ENCODE measurements around the gene CHST11.
"Not testable (repeated sequence)": the region's sequence is repeated elsewhere in the genome, so short reads cannot be mapped to it uniquely, and the experiment has no call there.

The CHST11 gene

DNA sequence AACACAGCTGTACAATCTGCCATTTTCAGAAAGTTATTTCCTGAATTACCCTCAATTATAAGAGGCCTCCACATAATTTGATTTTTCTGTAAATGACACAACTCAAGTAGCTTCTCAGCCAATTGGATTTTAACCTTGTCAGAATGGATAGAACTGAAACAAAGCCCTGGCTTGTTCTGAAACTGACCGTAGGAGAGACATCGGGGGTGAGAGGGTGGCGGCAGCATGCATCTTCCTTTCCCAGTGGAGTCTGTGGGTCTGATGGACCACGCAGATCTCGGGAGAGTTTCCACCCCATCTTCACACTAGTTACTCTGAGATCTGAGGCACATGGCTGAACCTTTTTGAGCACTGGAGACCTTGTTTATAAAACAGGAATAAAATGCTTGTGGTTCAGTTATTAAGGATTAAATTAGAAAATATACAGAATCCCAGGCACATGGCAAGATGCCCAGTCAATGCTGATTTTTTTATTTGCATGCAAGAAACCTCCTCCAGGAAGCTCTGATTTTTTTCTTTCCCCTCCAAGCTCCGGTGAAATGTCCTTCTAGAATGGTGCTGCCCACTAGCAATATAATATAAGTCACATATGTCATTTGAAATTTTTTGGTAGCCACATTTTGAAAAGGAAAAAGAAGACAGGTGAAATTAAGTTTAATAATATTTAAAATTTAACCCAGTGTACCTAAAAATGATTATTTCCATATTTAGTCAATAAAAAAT, 153.9 kb downstream of the CHST11 start:
- Histone ChIP-seq H3K36me3 (peaks cover 20 to 93% (median 81%) of the 10 kb centered on the region in 11 experiments), H3K4me1 (peaks cover 31 to 76% (median 51%) of the 10 kb centered on the region in 10 experiments), H3K4me2 (peak overlapping the region in 9 of 11 experiments; percentile 15 to 84 (median 25); a peak in 13 of 22 replicates), H4K20me1 (peaks cover 0 to 49% (median 23%) of the 10 kb centered on the region in 11 experiments; a peak in 11 of 22 replicates), H3K9ac (peak overlapping the region in 1 of 11 experiments; percentile 25; a peak in 1 of 22 replicates), H3K9me3 (replicated peaks in 1 of 11) (peaks cover 12 to 28% (median 26%) of the 10 kb centered on the region in 11 experiments), H3K27me3 (no peaks in the 10 kb centered on the region), H3K4me3 (no peak overlapping the region), H3K27ac (peak overlapping the region in 3 of 11 experiments; percentile 10 to 17 (median 14); a peak in 1 of 22 replicates)
- no peak for TF ChIP-seq Cebpa-rat (IDR thresholded peaks at IDR 0.05)

DNA sequence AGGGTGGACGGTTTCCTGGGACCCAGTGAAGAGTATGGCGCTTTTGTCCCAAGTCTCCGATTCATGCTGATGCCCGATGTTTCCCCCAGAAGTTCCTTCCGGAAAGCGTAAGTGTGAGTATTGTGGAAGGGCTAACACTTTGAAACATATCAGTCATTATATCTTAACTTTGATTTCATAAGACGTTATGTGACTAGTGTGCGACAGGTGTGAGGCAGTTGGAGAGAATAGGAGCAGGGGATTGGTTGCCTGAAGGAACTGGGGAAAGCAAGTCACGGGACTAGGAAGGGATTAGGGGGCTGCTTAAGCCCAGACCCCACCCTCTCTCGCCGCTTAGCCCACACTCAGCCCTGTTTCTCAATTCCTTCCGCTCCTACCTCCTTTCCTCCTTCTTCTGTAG, 154.9 kb downstream of the CHST11 start:
- Histone ChIP-seq H3K4me2 (no peak overlapping the region; a peak in 1 of 22 replicates), H3K27me3 (no peaks in the 10 kb centered on the region), H3K36me3 (peaks cover 20 to 96% (median 78%) of the 10 kb centered on the region in 11 experiments), H3K9me3 (replicated peaks in 1 of 11) (peaks cover 12 to 28% (median 26%) of the 10 kb centered on the region in 11 experiments), H4K20me1 (peaks cover 0 to 56% (median 33%) of the 10 kb centered on the region in 11 experiments; a peak in 12 of 22 replicates), H3K9ac (no peak overlapping the region), H3K4me3 (peak overlapping the region in 1 of 10 experiments; percentile 14; a peak in 1 of 20 replicates), H3K4me1 (peaks cover 27 to 66% (median 44%) of the 10 kb centered on the region in 10 experiments), H3K27ac (no peak overlapping the region)
- no peak for TF ChIP-seq Cebpa-rat (IDR thresholded peaks at IDR 0.05)

DNA sequence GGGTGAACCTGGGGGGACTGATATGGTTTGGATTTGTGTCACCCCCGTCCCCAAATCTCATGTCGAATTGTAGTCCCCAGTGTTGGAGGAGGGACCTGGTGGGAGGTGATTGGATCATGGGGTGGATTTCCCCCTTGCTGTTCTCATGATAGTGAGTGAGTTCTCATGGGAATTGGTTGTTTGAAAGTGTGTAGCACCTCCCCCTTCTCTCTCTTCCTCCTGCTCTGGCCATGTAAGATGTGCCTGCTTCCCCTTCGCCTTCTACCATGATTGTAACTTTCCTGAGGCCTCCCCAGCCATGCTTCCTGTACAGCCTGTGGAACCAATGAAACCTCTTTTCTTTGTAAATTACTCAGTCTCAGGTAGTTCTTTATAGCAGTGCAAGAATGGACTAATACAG, 156.6 kb downstream of the CHST11 start:
- H3K4me3 ChIP-seq, H3K9ac ChIP-seq, H3K27me3 ChIP-seq: not testable (repeated sequence)
- H3K27ac ChIP-seq = peak overlapping the region in 1 of 11 experiments; percentile 21; a peak in 1 of 22 replicates
- H3K36me3 ChIP-seq = peaks cover 20 to 95% (median 69%) of the 10 kb centered on the region in 11 experiments
- peaks cover 12 to 28% (median 26%) of the 10 kb centered on the region in 11 experiments for H3K9me3 ChIP-seq (replicated peaks in 1 of 11)
- peaks cover 0 to 61% (median 35%) of the 10 kb centered on the region in 11 experiments; a peak in 13 of 22 replicates for H4K20me1 ChIP-seq
- H3K4me2 ChIP-seq = peak overlapping the region in 7 of 11 experiments; percentile 3 to 34 (median 8); a peak in 6 of 22 replicates
- peaks cover 27 to 49% (median 38%) of the 10 kb centered on the region in 10 experiments for H3K4me1 ChIP-seq

DNA sequence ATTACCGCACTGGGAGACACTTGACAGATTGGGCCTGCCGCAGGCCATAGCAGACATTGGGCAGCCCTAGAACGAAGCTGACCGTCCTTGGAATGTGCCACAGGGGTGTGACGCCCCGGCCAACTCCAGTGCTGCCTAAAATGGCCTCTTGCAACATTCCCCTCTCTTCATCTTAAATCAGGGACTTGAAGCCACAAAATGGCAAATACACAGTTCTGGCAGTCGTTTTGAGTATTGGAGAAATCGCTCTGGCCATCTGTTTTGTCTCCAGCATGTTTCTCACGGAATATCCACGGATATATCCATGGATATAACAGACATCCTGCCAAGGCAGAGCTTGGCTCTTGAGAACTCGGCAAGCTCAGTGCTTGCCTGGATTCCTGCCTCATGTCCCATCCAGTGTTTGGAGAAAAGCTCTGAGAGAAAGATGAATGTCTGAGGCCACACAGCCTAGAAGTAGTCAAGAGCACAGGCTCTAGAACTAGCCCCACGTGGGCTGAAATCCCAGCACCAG, 158.4 kb downstream of the CHST11 start:
- Histone ChIP-seq H3K4me2 (no peak overlapping the region), H3K9ac (no peak overlapping the region), H3K27ac (peak overlapping the region in 3 of 11 experiments; percentile 5 to 15 (median 9); a peak in 2 of 22 replicates), H3K4me3 (no peak overlapping the region), H3K36me3 (peaks cover 25 to 95% (median 77%) of the 10 kb centered on the region in 11 experiments), H3K9me3 (replicated peaks in 1 of 11) (peaks cover 12 to 28% (median 26%) of the 10 kb centered on the region in 11 experiments), H4K20me1 (peaks cover 0 to 64% (median 34%) of the 10 kb centered on the region in 11 experiments; a peak in 13 of 22 replicates), H3K4me1 (peaks cover 20 to 34% (median 27%) of the 10 kb centered on the region in 10 experiments), H3K27me3 (no peaks in the 10 kb centered on the region)
- TF ChIP-seq Cebpa-rat (IDR thresholded peaks at IDR 0.05) = no peak

DNA sequence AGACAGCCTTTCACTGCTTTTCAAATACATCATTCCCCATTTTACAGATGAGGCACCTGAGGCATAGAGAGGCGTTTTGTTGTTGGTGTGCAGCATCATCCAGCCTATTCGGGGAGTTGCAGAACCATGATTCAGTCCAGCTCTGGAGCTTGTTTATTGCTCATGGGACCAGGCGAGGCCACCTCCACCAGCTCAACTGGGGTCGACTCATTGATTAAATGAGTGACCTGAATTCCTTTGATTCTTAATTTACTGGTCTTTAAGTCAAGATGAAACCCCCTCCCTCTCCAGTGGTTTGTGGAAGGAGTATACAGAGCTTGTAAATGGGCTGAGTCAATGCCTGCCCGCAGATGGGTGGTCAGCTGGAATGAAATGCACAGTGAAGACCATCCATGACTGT, 161.9 kb downstream of the CHST11 start:
- Histone ChIP-seq H3K9me3 (replicated peaks in 1 of 11) (peaks cover 0 to 2% (median 0%) of the 10 kb centered on the region in 11 experiments; a peak in 5 of 22 replicates), H3K36me3 (peaks cover 5 to 93% (median 60%) of the 10 kb centered on the region in 11 experiments; a peak in 20 of 22 replicates), H3K4me1 (peaks cover 8 to 20% (median 14%) of the 10 kb centered on the region in 10 experiments; a peak in 15 of 20 replicates), H3K9ac (no peak overlapping the region), H3K4me2 (no peak overlapping the region), H4K20me1 (peaks cover 2 to 89% (median 56%) of the 10 kb centered on the region in 11 experiments; a peak in 18 of 22 replicates), H3K27ac (no peak overlapping the region), H3K27me3 (no peaks in the 10 kb centered on the region), H3K4me3 (no peak overlapping the region)
- TF ChIP-seq Cebpa-rat (IDR thresholded peaks at IDR 0.05) = no peak

DNA sequence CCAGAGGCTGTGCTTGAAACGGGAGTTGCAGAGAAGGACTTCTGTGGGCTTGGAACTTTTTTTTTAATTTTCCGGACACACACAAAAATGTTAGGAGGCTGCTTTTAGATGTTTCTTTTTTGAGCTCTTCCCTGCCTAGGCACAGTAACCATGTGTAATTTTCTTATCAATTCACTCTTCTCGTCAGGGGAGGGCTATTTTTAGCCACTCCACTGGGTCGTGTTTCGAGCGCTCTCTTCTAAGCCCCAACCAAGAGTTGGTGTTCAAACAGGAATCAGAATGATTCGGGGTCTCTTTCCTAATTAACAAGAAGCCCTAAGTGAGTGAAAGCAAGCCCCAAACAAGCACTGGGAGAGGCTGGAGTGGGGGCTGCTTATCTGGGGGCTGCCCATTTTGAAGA, 162.6 kb downstream of the CHST11 start:
- Histone ChIP-seq H3K4me2 (no peak overlapping the region), H3K4me3 (no peak overlapping the region), H4K20me1 (peaks cover 2 to 91% (median 61%) of the 10 kb centered on the region in 11 experiments; a peak in 19 of 22 replicates), H3K36me3 (peaks cover 5 to 95% (median 56%) of the 10 kb centered on the region in 11 experiments; a peak in 20 of 22 replicates), H3K27ac (no peak overlapping the region), H3K4me1 (peaks cover 7 to 25% (median 15%) of the 10 kb centered on the region in 10 experiments; a peak in 14 of 20 replicates), H3K27me3 (no peaks in the 10 kb centered on the region), H3K9ac (no peak overlapping the region), H3K9me3 (replicated peaks in 1 of 11) (no peaks in the 10 kb centered on the region)
- TF ChIP-seq Cebpa-rat (IDR thresholded peaks at IDR 0.05) = no peak

DNA sequence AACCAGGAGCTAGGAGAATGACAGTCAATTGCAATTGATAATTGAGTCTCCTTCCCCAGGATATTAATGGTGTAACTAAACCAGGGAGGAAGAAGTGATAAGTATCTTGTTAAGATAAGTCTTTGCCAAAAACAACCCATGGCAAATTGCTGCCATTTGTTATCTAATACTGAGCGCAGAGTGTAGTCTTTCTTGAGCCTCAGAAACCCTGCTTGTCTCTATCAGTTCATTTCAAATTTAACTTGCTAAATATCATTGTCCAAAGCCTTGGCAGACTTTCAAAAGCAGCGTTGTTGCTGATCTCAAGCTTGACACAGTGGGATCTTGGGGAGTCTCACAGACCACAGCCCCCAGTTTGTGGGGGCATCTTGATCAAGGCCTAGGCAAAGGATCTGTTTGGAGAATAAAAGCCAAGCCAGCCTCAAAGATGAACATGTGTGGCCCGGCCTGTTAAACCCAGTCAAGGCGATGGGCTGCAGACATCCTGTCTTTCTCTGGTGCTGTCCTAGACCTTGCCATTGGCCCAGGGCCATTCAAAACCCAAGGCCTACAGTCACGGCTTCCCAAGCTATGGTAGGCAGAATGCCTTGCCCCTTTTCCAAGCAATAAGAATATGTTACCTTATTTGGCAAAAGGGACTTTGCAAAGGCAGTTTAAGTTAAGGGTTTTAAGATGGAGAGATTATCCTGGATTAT, 164.2 kb downstream of the CHST11 start:
- Histone ChIP-seq H3K4me3 (no peak overlapping the region), H3K27me3 (no peaks in the 10 kb centered on the region), H3K9ac (no peak overlapping the region), H3K9me3 (replicated peaks in 1 of 11) (no peaks in the 10 kb centered on the region), H3K4me1 (peaks cover 6 to 30% (median 18%) of the 10 kb centered on the region in 10 experiments; a peak in 15 of 20 replicates), H3K27ac (no peak overlapping the region), H4K20me1 (peaks cover 2 to 92% (median 64%) of the 10 kb centered on the region in 11 experiments; a peak in 20 of 22 replicates), H3K4me2 (no peak overlapping the region), H3K36me3 (peaks cover 5 to 82% (median 48%) of the 10 kb centered on the region in 11 experiments; a peak in 20 of 22 replicates)
- TF ChIP-seq Cebpa-rat (IDR thresholded peaks at IDR 0.05) = no peak

DNA sequence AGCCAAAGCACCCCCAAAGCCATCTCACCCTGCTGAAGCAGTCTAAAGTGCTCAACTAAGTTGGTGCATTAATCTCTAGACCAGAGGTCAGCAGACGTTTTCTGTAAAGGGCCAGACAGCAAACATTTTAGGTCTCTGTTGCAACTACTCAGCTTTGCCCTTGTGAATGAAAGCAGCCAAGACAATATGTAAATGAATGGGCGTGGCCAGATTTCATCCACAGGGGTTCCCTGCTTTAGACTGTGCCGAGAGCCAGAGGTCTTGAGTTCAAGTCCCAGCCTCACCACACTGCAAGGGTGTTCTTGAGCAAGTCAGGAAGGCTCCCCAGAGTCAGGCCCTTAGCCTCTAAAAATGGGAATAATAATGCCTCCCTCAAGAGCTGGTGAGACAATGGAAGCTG, 166.2 kb downstream of the CHST11 start:
- TF ChIP-seq Cebpa-rat (IDR thresholded peaks at IDR 0.05) = no peak
- Histone ChIP-seq H3K36me3 (peaks cover 5 to 73% (median 42%) of the 10 kb centered on the region in 11 experiments; a peak in 20 of 22 replicates), H3K27me3 (no peaks in the 10 kb centered on the region), H3K9me3 (replicated peaks in 1 of 11) (no peaks in the 10 kb centered on the region), H3K4me3 (no peak overlapping the region), H4K20me1 (peaks cover 2 to 95% (median 79%) of the 10 kb centered on the region in 11 experiments; a peak in 20 of 22 replicates), H3K4me2 (peak overlapping the region in 2 of 11 experiments; percentile 1 to 19; a peak in 2 of 22 replicates), H3K27ac (no peak overlapping the region), H3K9ac (no peak overlapping the region), H3K4me1 (peaks cover 19 to 42% (median 29%) of the 10 kb centered on the region in 10 experiments)
